ENCODE results near the gene CCDC150. TPM values are rescaled to one million over a fixed set of nuclear protein-coding genes. Genes with fewer than 3 reads are reported as not detected.

CCDC150 gene
- total and polyA plus RNA-seq, 2 of the 8 experiments (the other 6 are each of a cell fraction or from before 2014, with no cell fraction given) = 8.3 to 31.9 TPM

- no peak for TF ChIP-seq BCL11A (IDR thresholded peaks at IDR 0.05; ENCODE audit: low read depth in 2 of 2, low read length in 2 of 2)
Observed at GRCh38 chr2:196660244-196660643, 20.7 kb downstream of the CCDC150 start (continued).

GRCh38 chr2:196670342-196670741, 30.8 kb downstream of the CCDC150 start:
- H2BK12ac ChIP-seq (ENCODE audit: low read depth, low read length) = no peak overlapping the region
- H3K4me1 ChIP-seq (replicated peaks in 1 of 4; ENCODE audit: control insufficient read depth in 3 of 4, insufficient read depth in 4 of 4, low read length in 3 of 4) = no peaks in the 10 kb centered on the region
- no peak overlapping the region for H3K14ac ChIP-seq (ENCODE audit: insufficient read length)
- no peaks in the 10 kb centered on the region for H3K79me2 ChIP-seq (ENCODE audit: control insufficient read depth in 1 of 2, insufficient read depth in 2 of 2, low read length in 2 of 2)
- no peak overlapping the region for H4K8ac ChIP-seq (ENCODE audit: extremely low read depth, insufficient read depth, low read length)
- no peak overlapping the region for H3K4ac ChIP-seq (replicated peaks; ENCODE audit: insufficient read length, low read depth, low read length)
- ChIA-PET CTCF (ENCODE audit: partially characterized antibody) (interaction anchor here (0.6 kb wide), 1 partner anchor 45 kb away, joined by 3 read pairs; no protein-coding TSS in a partner anchor), POLR2A (ENCODE audit: partially characterized antibody) (no interaction called here)
- no peak overlapping the region for H3K9ac ChIP-seq (replicated peaks in 1 of 4; ENCODE audit: extremely low read depth in 1 of 4, low read depth in 3 of 4, low read length in 3 of 4)
- H3K36me3 ChIP-seq (ENCODE audit: control insufficient read depth in 2 of 4, insufficient read depth in 4 of 4, low read length in 3 of 4) = peaks cover 0 to 16% (median 1%) of the 10 kb centered on the region in 4 experiments; a peak in 2 of 8 replicates
- H3K9me3 ChIP-seq (ENCODE audit: insufficient read depth in 2 of 2, low read depth in 1 of 2, low read length in 1 of 2) = no peaks in the 10 kb centered on the region
- FAIRE-seq (no peak), DNase-seq (ENCODE audit: low read depth in 1 of 2, low spot score in 2 of 2) (no peak)
- no peaks in the 10 kb centered on the region for H3K79me1 ChIP-seq (ENCODE audit: low read depth, low read length)
- H3K23me2 ChIP-seq (ENCODE audit: low read depth, low read length) = no peaks in the 10 kb centered on the region
- no peak overlapping the region for H2AFZ ChIP-seq (ENCODE audit: low read length)
- H4K5ac ChIP-seq (ENCODE audit: insufficient read length, low read depth, low read length) = no peak overlapping the region
- no peak overlapping the region for H3K27ac ChIP-seq (ENCODE audit: low read depth, low read length)
- H2BK15ac ChIP-seq (ENCODE audit: low read length) = no peak overlapping the region
- H4K20me1 ChIP-seq (replicated peaks in 1 of 2; ENCODE audit: control insufficient read depth in 1 of 2, insufficient read depth in 2 of 2, low read length in 2 of 2) = no peaks in the 10 kb centered on the region
- no peak overlapping the region for H3K4me2 ChIP-seq (ENCODE audit: insufficient read depth in 1 of 2, low read depth in 2 of 2, low read length in 2 of 2)
- no peak overlapping the region for H3K18ac ChIP-seq (ENCODE audit: extremely low read depth, low read length)
- no peak overlapping the region for H3K56ac ChIP-seq (replicated peaks; ENCODE audit: insufficient read length, low read depth, low read length)
- no peak overlapping the region for H2BK20ac ChIP-seq (ENCODE audit: low read length)
- no peak overlapping the region for H4K91ac ChIP-seq (replicated peaks; ENCODE audit: insufficient read length, low read length)
- no peak overlapping the region for H3K23ac ChIP-seq (ENCODE audit: insufficient read length)
- no peak overlapping the region for H2AK5ac ChIP-seq (ENCODE audit: low read depth, low read length)
- no peaks in the 10 kb centered on the region for H3K27me3 ChIP-seq (replicated peaks in 1 of 4; ENCODE audit: control insufficient read depth in 3 of 4, extremely low read depth in 1 of 4, insufficient read depth in 3 of 4, low read length in 3 of 4)
- no peak overlapping the region for H2BK5ac ChIP-seq (ENCODE audit: low read depth, low read length)
- no peak overlapping the region for H3K4me3 ChIP-seq (ENCODE audit: extremely low read depth in 1 of 4, insufficient read depth in 2 of 4, low read depth in 3 of 4, low read length in 4 of 4)
- no peak overlapping the region for H2BK120ac ChIP-seq (replicated peaks; ENCODE audit: low read depth, low read length)
- TF ChIP-seq EP300 (IDR thresholded peaks at IDR 0.05; ENCODE audit: borderline replicate concordance in 1 of 2, low read depth in 2 of 2, low read length in 2 of 2) = no peak
- no peak for TF ChIP-seq RXRA (IDR thresholded peaks at IDR 0.05; ENCODE audit: insufficient read depth, low read depth, low read length)
- no peak for TF ChIP-seq SAP30 (IDR thresholded peaks at IDR 0.05; ENCODE audit: insufficient read depth, insufficient replicate concordance, low read length)
- no peak for TF ChIP-seq HDAC6 (IDR thresholded peaks at IDR 0.05; ENCODE audit: low read depth, low read length)
- TF ChIP-seq RNF2 (IDR thresholded peaks at IDR 0.05; ENCODE audit: borderline replicate concordance, low read depth, low read length, missing control alignments, poor library complexity, severe bottlenecking) = no peak
- TF ChIP-seq SP4 (IDR thresholded peaks at IDR 0.05; ENCODE audit: low read length) = no peak
- no peak for TF ChIP-seq GTF2F1 (IDR thresholded peaks at IDR 0.05; ENCODE audit: borderline replicate concordance, low read depth, low read length)
- TF ChIP-seq CREB1 (IDR thresholded peaks at IDR 0.05) = no peak
- no peak for TF ChIP-seq CHD1 (IDR thresholded peaks at IDR 0.05; ENCODE audit: low read depth, low read length)
- TF ChIP-seq TEAD4 (IDR thresholded peaks at IDR 0.05; ENCODE audit: low read depth, low read length) = no peak
- TF ChIP-seq MAFK (IDR thresholded peaks at IDR 0.05; ENCODE audit: low read depth, low read length) = no peak
- TF ChIP-seq E2F6 (IDR thresholded peaks at IDR 0.05) = no peak
